ENCODE data around the gene AMOT. TPM values are rescaled to one million over a fixed set of nuclear protein-coding genes. Genes with fewer than 3 reads are reported as not detected.
A peak's percentile ranks its signal among the peaks of the same experiment; 100 is the strongest.

The AMOT gene
- total and polyA plus RNA-seq, 2 donors = 3.8 to 8.3 TPM

DNA sequence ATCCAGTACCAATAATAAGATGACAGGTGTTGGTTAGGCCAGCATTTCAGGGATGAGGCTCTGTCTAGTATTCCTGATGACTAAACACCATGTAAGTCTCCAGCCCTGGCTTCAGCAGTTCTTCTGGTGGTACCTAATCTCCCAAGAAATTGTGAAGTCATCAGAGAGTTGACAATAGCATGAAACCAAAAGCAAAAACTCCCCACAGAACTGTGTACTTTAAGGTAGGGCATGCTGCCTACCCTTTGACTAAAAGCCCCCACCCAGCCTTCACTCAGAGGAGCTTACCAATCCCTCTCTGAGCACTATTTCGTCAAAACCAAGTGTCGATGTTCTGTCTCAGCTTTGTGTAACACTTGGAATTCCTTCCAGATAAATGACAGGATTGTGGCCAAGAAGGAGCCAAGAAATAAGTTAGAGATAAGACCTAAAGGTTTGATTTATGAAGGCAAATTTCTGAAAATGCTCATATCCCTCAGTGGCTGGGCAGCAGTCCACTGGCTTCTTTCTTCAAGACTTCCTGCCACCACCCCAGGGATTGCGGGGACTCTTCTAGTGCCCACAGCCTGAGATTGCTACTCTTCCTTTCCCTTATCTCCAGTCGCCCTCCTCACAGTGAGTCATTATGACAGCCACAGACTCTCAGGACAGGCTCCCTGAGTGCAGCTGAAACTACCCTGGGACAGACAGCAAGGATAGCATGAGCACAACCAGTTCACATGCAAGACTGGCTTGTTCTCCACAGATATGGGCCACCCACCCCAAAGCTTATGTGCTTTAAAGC, 93.6 kb downstream of the AMOT start:
- no peaks in the 10 kb centered on the region for H3K9me3 ChIP-seq (ENCODE audit: control insufficient read depth in 2 of 2, insufficient read depth in 1 of 2, low read length in 1 of 2)
- no peaks in the 10 kb centered on the region for H3K36me3 ChIP-seq (ENCODE audit: control insufficient read depth in 2 of 2, insufficient read depth in 2 of 2, low read length in 1 of 2)
- no peak for DNase-seq (ENCODE audit: low read depth in 6 of 9, low spot score in 9 of 9)
- WGBS = 96% methylated on average over 4 of the region's 4 CpGs
- no peaks in the 10 kb centered on the region for H3K27me3 ChIP-seq (ENCODE audit: control insufficient read depth in 2 of 2, insufficient read depth in 1 of 2, low read length in 1 of 2)
- no peak overlapping the region for H3K27ac ChIP-seq (ENCODE audit: low read depth in 1 of 2, low read length in 1 of 2)
- H3K4me3 ChIP-seq (ENCODE audit: low read length in 2 of 2) = no peak overlapping the region
- no peaks in the 10 kb centered on the region for H3K4me1 ChIP-seq (ENCODE audit: control insufficient read depth in 2 of 2, insufficient read depth in 2 of 2, low read length in 2 of 2)

DNA sequence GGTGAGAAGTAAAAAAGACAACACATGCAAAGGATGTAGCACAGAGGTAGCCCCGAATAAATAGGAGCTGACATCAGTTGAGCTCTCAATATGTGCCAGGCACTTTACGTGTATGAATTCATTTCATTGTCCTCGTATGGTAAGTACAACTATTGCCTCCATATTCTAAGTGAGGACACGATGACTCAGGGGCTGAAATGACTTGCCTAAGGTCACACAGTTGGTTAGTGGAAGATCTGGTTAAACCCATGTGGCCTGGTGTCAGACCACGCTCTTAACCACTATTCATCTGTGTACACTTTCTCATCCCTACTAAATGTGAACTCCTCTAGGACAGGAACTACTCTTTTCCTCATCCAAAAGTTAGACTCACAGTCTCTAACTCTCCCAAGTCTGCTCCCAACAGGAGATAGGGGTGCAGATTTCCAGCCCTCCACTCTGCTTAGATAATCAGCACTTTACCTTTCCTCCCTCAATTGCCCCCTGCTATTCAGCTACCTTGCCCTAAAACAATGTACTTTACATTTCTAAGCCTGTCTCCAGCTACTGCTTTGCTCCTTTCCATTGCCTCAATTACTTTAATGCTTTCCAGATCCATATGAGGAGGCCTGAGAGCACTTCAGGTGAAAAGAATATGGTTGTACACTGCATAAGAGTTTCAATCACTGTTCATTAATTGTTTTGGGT, 102.1 kb downstream of the AMOT start:
- no peak overlapping the region for H3K4me3 ChIP-seq (ENCODE audit: low read length in 2 of 2)
- H3K27ac ChIP-seq (ENCODE audit: low read depth in 1 of 2, low read length in 1 of 2) = no peak overlapping the region
- no peak for DNase-seq (ENCODE audit: low read depth in 6 of 9, low spot score in 9 of 9)
- H3K4me1 ChIP-seq (ENCODE audit: control insufficient read depth in 2 of 2, insufficient read depth in 2 of 2, low read length in 2 of 2) = no peaks in the 10 kb centered on the region
- H3K36me3 ChIP-seq (ENCODE audit: control insufficient read depth in 2 of 2, insufficient read depth in 2 of 2, low read length in 1 of 2) = no peaks in the 10 kb centered on the region
- no peaks in the 10 kb centered on the region for H3K9me3 ChIP-seq (ENCODE audit: control insufficient read depth in 2 of 2, insufficient read depth in 1 of 2, low read length in 1 of 2)
- 91% methylated on average over 5 of the region's 5 CpGs for WGBS
- H3K27me3 ChIP-seq (ENCODE audit: control insufficient read depth in 2 of 2, insufficient read depth in 1 of 2, low read length in 1 of 2) = no peaks in the 10 kb centered on the region

DNA sequence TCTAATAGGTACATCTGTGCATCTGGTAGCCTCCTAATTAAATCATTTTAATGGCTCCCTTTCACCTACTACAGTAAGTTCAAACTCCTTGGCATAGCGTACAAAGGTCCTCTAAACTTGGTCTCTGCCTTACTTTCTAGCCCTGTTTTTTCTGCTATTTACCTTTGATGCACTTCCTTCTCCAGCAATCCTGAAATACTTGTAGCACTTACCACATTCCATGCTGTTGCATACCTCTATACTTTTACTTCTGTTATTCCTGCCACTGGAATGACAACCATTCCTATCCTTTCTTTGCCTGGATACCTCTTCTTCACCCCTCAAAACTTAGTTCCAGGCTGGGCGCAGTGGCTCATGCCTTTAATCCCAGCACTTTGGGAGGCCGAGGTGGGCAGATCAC, 104.3 kb downstream of the AMOT start:
- 98% methylated on average over 3 of the region's 3 CpGs for WGBS
- H3K27ac ChIP-seq (ENCODE audit: low read depth in 1 of 2, low read length in 1 of 2) = no peak overlapping the region
- H3K9me3 ChIP-seq (ENCODE audit: control insufficient read depth in 2 of 2, insufficient read depth in 1 of 2, low read length in 1 of 2) = no peaks in the 10 kb centered on the region
- H3K4me1 ChIP-seq (ENCODE audit: control insufficient read depth in 2 of 2, insufficient read depth in 2 of 2, low read length in 2 of 2) = no peaks in the 10 kb centered on the region
- H3K36me3 ChIP-seq (ENCODE audit: control insufficient read depth in 2 of 2, insufficient read depth in 2 of 2, low read length in 1 of 2) = no peaks in the 10 kb centered on the region
- no peak for DNase-seq (ENCODE audit: low read depth in 6 of 9, low spot score in 9 of 9)
- H3K27me3 ChIP-seq (ENCODE audit: control insufficient read depth in 2 of 2, insufficient read depth in 1 of 2, low read length in 1 of 2) = no peaks in the 10 kb centered on the region
- no peak overlapping the region for H3K4me3 ChIP-seq (ENCODE audit: low read length in 2 of 2)

DNA sequence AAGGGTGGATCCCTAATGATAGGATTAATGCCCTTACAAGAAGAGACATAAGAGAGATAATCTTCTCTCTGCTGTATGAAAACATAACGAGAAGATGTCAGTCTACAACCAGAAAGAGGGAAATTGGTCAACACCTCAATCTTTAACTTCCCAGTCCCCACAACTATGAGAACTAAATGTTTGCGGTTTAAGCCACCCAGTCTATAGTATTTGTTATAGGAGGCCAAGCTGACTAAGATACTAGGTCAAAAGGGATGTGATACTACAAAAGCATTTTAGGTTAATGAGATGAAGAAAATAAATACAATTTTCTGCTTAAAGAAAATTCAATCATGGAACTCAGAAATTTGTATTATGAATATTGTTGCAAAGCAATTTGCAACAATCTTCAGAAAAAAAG, 105.5 kb downstream of the AMOT start:
- H3K36me3 ChIP-seq (ENCODE audit: control insufficient read depth in 2 of 2, insufficient read depth in 2 of 2, low read length in 1 of 2) = no peaks in the 10 kb centered on the region
- DNase-seq (ENCODE audit: low read depth in 6 of 9, low spot score in 9 of 9) = no peak
- H3K27ac ChIP-seq (ENCODE audit: low read depth in 1 of 2, low read length in 1 of 2) = no peak overlapping the region
- no peaks in the 10 kb centered on the region for H3K4me1 ChIP-seq (ENCODE audit: control insufficient read depth in 2 of 2, insufficient read depth in 2 of 2, low read length in 2 of 2)
- no peaks in the 10 kb centered on the region for H3K27me3 ChIP-seq (ENCODE audit: control insufficient read depth in 2 of 2, insufficient read depth in 1 of 2, low read length in 1 of 2)
- H3K4me3 ChIP-seq (ENCODE audit: low read length in 2 of 2) = no peak overlapping the region
- no peaks in the 10 kb centered on the region for H3K9me3 ChIP-seq (ENCODE audit: control insufficient read depth in 2 of 2, insufficient read depth in 1 of 2, low read length in 1 of 2)
- 95% methylated on average over 2 of the region's 2 CpGs for WGBS

DNA sequence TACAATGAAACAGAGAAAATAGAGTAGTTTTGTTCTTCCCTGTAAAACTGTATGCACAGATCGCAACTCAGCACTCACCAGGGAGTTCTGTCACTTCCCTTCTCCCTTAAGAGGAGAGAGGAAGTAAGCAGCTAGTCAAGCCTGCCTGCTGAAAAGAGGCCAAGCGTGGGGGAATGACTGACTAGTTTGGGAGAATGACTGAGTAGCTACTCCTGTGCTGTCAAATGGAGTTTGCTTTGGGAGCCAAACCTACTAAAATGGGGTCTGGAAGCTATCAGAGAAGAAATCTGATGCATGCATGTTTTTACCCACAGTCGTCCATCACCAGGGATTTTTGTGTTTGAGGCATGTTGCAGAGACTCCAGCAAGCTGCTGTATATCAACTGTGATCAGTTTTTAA, 106.3 kb downstream of the AMOT start:
- Histone ChIP-seq H3K27ac (ENCODE audit: low read depth in 1 of 2, low read length in 1 of 2) (no peak overlapping the region), H3K9me3 (ENCODE audit: control insufficient read depth in 2 of 2, insufficient read depth in 1 of 2, low read length in 1 of 2) (no peaks in the 10 kb centered on the region), H3K27me3 (ENCODE audit: control insufficient read depth in 2 of 2, insufficient read depth in 1 of 2, low read length in 1 of 2) (no peaks in the 10 kb centered on the region), H3K4me1 (ENCODE audit: control insufficient read depth in 2 of 2, insufficient read depth in 2 of 2, low read length in 2 of 2) (no peaks in the 10 kb centered on the region), H3K4me3 (ENCODE audit: low read length in 2 of 2) (no peak overlapping the region), H3K36me3 (ENCODE audit: control insufficient read depth in 2 of 2, insufficient read depth in 2 of 2, low read length in 1 of 2) (no peaks in the 10 kb centered on the region)
- DNase-seq (ENCODE audit: low read depth in 6 of 9, low spot score in 9 of 9) = peak in 1 of 9 donors; percentile 28
- 31% methylated on average over 3 of the region's 3 CpGs for WGBS

DNA sequence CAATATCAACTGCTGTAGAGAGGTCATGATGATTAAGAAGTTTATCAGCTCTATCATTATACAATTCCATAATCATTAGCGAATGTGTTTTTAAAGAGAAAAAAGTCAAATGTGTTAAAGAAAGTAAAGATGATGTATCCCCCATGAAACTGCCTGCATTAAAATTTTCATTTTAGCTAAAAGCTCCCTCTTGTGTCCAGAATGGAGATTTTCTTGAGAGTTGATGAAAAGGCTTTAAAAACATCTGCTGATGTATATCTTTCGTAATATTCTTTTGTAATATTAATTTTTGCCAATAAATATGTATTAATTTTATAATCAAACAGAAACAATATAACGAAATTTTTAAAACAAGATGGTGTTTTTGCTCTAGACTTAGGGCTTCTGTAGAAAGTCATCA, 108.8 kb downstream of the AMOT start:
- H3K4me3 ChIP-seq (ENCODE audit: low read length in 2 of 2) = no peak overlapping the region
- WGBS = 91% methylated on average over 3 of the region's 3 CpGs
- no peaks in the 10 kb centered on the region for H3K4me1 ChIP-seq (ENCODE audit: control insufficient read depth in 2 of 2, insufficient read depth in 2 of 2, low read length in 2 of 2)
- H3K9me3 ChIP-seq (ENCODE audit: control insufficient read depth in 2 of 2, insufficient read depth in 1 of 2, low read length in 1 of 2) = no peaks in the 10 kb centered on the region
- no peaks in the 10 kb centered on the region for H3K27me3 ChIP-seq (ENCODE audit: control insufficient read depth in 2 of 2, insufficient read depth in 1 of 2, low read length in 1 of 2)
- no peak for DNase-seq (ENCODE audit: low read depth in 6 of 9, low spot score in 9 of 9)
- no peak overlapping the region for H3K27ac ChIP-seq (ENCODE audit: low read depth in 1 of 2, low read length in 1 of 2)
- no peaks in the 10 kb centered on the region for H3K36me3 ChIP-seq (ENCODE audit: control insufficient read depth in 2 of 2, insufficient read depth in 2 of 2, low read length in 1 of 2)

Other genes starting within 250 kb of the AMOT start
- gene LHFPL1, start 160.9 kb downstream of the AMOT start, total RNA-seq = 0.76 TPM
- 0.59 TPM for gene LHFPL1, start 160.9 kb downstream of the AMOT start, polyA plus RNA-seq